Left ventricle myocardium inferior (tissue), 1 donor: Measurements from ENCODE around the gene IL6R. TPM values are rescaled to one million over a fixed set of nuclear protein-coding genes. Genes with fewer than 3 reads are reported as not detected.
A peak's percentile ranks its signal among the peaks of the same experiment; 100 is the strongest.

Experiments used
- DNase-seq: peaks from one replicate; pipeline ENCODE4 v3.0.0-alpha.2; 2020
- H3K27ac ChIP-seq: fragments of 200-600 bp; replicated peaks from 2 replicates; pipeline ENCODE4 v1.8.0; 2021
- H3K27me3 ChIP-seq: fragments of 200-600 bp; 2 replicates; pipeline ENCODE4 v1.8.0; 2021; ENCODE audit warnings: low read depth
- H3K36me3 ChIP-seq: fragments of 200-600 bp; 2 replicates; pipeline ENCODE4 v1.8.0; 2021
- H3K4me1 ChIP-seq: fragments of 200-600 bp; 2 replicates; pipeline ENCODE4 v1.8.0; 2021
- H3K4me3 ChIP-seq: fragments of 200-600 bp; 2 replicates; pipeline ENCODE4 v1.8.0; 2021; ENCODE audit warnings: mild to moderate bottlenecking, moderate library complexity
- H3K9me3 ChIP-seq: fragments of 200-600 bp; replicated peaks from 2 replicates; pipeline ENCODE4 v1.8.0; 2021
- CTCF ChIP-seq: fragments of 200-600 bp; IDR thresholded peaks from 2 replicates; pipeline ENCODE4 v1.8.0; 2021; ENCODE audit warnings: antibody characterized with exemption, mild to moderate bottlenecking, borderline replicate concordance
- intact Hi-C: fragments of 100-400 bp; cut with micrococcal nuclease; formaldehyde crosslinking; loops from one replicate; pipeline ENCODE4 v1.11.0; 2022
- total RNA-seq: library from RNA; stranded (reverse); fragmentation: NEBNext Ultra II Directional; extraction: Animal tissue kit (Norgen Biotek cat#: 25700); gene quantifications from one replicate; pipeline ENCODE4 v1.2.1, GENCODE V29; 2021
- donor health status: DM: no; HTN: yes; CAD: no; lungs with severe emphysema.

IL6R gene
- total RNA-seq, 1 donor from 2014 or later: 10.5 TPM

DNA sequence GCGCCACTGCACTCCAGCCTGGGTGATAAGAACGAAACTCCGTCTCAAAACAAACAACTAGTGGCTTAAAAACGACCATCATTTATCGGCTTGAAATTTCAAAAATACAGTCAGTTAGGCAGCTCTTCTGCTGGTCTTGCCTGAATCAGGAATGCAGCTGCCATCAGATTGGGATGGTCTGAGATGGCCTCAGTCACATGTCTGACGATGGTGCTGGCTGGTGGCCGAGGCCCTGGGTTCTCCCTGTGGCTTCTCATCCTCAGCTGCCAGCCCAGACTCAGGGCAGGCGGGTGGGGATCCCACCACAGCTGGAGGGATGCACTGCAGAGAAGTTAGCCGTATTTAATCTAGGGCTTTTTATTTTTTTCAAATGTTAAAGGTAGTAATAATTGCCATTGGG lies 31.3 kb downstream of the IL6R start:
- no peak for DNase-seq
- no peak for TF ChIP-seq CTCF
- H3K27me3 ChIP-seq: no peaks in the 10 kb centered on the region
- no peak overlapping the region for H3K27ac ChIP-seq
- peaks cover 55% of the 10 kb centered on the region for H3K4me1 ChIP-seq
- intact Hi-C loops: no loop called here
- H3K36me3 ChIP-seq: peaks cover 33% of the 10 kb centered on the region
- no peak overlapping the region for H3K4me3 ChIP-seq
- no peaks in the 10 kb centered on the region for H3K9me3 ChIP-seq

DNA sequence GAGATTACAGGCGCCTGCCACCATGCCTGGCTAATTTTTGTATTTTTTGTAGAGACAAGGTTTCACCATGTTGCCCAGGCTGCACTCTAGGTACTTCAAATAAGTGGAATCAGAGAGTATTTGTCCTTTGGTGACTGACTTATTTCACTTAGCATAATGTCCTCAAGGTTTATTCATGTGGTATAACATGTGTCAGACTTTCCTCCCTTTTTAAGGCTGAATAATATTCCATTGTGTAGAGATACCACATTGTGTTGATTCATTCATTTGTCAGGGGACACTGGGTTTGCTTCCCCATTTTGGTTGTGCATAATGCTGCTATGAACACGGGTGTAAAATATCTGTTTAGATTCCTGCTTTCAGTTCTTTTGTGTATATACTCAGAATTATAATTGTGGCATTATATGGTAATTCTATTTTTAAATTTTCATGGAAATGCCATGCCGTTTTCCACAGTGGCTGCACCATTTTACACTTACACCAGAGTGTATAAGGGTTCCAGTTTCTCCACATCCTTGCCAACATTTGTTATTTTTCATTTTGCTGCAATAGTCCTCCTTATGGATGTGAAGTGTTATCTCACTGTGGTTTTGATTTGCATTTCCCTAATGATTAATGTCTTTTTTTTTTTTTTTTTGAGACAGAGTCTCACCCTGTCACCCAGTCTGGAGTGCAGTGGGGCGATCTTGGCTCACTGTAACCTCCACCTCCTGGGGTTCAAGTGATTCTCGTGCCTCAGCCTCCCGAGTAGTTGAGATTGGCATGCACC lies 35.1 kb downstream of the IL6R start:
- Histone ChIP-seq H3K36me3 (peaks cover 37% of the 10 kb centered on the region), H3K9me3 (no peaks in the 10 kb centered on the region), H3K4me3 (no peak overlapping the region), H3K4me1 (peaks cover 28% of the 10 kb centered on the region), H3K27ac (no peak overlapping the region), H3K27me3 (no peaks in the 10 kb centered on the region)
- intact Hi-C loops: no loop called here
- no peak for TF ChIP-seq CTCF
- DNase-seq: no peak

- Histone ChIP-seq H3K27ac (no peak overlapping the region), H3K36me3 (peaks cover 27% of the 10 kb centered on the region), H3K27me3 (no peaks in the 10 kb centered on the region), H3K4me1 (peaks cover 17% of the 10 kb centered on the region), H3K9me3 (no peaks in the 10 kb centered on the region), H3K4me3 (no peak overlapping the region)
- intact Hi-C loops: no loop called here
- no peak for TF ChIP-seq CTCF
- no peak for DNase-seq
Measured at GRCh38 chr1:154441241-154441888, 36.2 kb downstream of the IL6R start.

- Histone ChIP-seq H3K9me3 (no peaks in the 10 kb centered on the region), H3K4me1 (peaks cover 11% of the 10 kb centered on the region), H3K4me3 (no peak overlapping the region), H3K36me3 (peaks cover 24% of the 10 kb centered on the region), H3K27ac (no peak overlapping the region), H3K27me3 (no peaks in the 10 kb centered on the region)
- TF ChIP-seq CTCF: peak; percentile 58
- no peak for DNase-seq
- intact Hi-C loops: no loop called here
Measured at GRCh38 chr1:154442006-154442740, 37.0 kb downstream of the IL6R start.

DNA sequence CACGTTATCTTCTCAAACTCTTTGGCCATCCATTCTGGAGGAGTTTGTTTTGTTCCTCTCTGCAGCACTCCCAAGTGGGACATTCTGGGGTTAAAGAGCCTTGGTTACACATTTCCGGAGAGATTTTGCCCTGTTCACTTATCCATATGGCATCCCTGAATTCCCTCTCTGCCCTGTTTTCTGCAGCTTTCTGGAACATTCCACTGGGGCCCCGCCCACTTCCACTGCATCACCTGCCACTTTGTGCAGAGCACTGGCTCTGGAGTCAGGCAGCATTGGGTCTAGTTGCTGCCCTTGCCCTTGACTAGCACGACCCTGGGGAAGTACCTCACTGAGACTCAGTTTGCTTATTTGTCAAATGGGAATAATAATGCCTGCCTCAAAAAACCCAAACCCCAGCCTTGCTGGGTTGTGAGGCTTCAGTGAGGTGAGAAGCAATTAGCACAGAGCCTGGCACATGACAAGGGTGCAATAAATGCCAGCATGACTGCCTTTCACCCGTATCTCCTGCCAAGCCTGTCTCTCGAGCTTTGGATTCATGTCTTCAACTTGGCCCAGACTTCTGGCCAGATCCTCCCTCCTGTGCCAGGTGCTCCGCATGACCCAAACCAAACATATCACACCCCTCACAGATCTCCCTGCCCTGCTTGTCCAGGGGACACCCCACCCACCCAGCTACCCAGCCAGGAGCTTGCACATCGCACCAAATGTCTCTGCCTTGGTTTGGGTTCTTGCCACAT lies 38.3 kb downstream of the IL6R start:
- H3K36me3 ChIP-seq: peaks cover 25% of the 10 kb centered on the region
- H3K4me3 ChIP-seq: no peak overlapping the region
- H3K4me1 ChIP-seq: peaks cover 11% of the 10 kb centered on the region
- TF ChIP-seq CTCF: no peak
- intact Hi-C loops: no loop called here
- DNase-seq: no peak
- no peaks in the 10 kb centered on the region for H3K27me3 ChIP-seq
- no peaks in the 10 kb centered on the region for H3K9me3 ChIP-seq
- H3K27ac ChIP-seq: no peak overlapping the region
